ENCODE results near the gene NTNG1. TPM values are rescaled to one million over a fixed set of nuclear protein-coding genes. Genes with fewer than 3 reads are reported as not detected.

NTNG1 gene
- total and polyA plus RNA-seq, 2 of the 8 experiments (the other 6 are each of a cell fraction or from before 2014, with no cell fraction given) = 1.2 to 4.1 TPM

DNA sequence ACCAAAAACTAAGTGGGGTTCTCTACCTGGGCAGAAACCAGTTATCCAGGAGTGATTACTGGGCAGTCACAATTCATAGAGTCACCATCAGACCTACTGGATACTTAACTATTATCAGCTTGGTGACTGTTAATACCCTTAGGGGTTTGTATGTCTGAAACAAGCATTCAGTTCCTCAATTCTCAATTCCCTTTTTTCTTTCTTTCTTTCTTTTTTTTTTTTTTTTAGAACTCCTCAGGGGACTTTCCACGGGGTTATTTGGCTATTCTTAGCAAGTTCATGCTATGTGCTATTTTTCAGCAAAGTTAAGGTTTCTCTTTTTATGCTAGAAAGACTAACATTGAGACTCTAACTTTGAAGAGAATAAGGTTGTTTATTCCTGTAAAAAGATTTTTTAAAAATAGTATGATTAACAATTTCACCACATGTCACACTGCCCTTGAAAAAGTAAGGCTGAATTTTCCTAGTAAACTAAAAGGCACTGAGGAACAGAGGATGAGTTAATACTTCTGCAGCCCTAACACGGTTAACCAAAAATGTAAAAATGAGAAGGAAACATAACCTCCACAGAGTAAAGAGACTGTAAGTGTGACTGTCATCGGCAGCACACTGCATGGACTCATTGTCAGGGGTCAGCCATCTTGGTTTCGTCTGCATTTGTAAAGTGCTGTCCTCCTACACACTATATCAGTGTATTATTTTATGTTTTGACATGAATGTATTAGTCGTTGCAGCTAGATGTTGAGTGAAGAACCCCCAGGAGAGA lies 310.2 kb downstream of the NTNG1 start:
- Histone ChIP-seq H4K20me1 (replicated peaks in 1 of 2; ENCODE audit: control insufficient read depth in 1 of 2, insufficient read depth in 2 of 2, low read length in 2 of 2) (no peaks in the 10 kb centered on the region), H3K18ac (ENCODE audit: extremely low read depth, low read length) (no peak overlapping the region), H3K23me2 (ENCODE audit: low read depth, low read length) (no peaks in the 10 kb centered on the region), H3K4ac (replicated peaks; ENCODE audit: insufficient read length, low read depth, low read length) (no peak overlapping the region), H2BK120ac (replicated peaks; ENCODE audit: low read depth, low read length) (no peak overlapping the region), H3K4me3 (ENCODE audit: extremely low read depth in 1 of 4, insufficient read depth in 2 of 4, low read depth in 3 of 4, low read length in 4 of 4) (no peak overlapping the region), H3K27ac (ENCODE audit: low read depth, low read length) (no peak overlapping the region), H2AK5ac (ENCODE audit: low read depth, low read length) (no peak overlapping the region), H3K14ac (ENCODE audit: insufficient read length) (no peak overlapping the region), H2BK12ac (ENCODE audit: low read depth, low read length) (no peak overlapping the region), H2BK5ac (ENCODE audit: low read depth, low read length) (no peak overlapping the region), H2AFZ (ENCODE audit: low read length) (peak overlapping the region; percentile 61; the same call in 1 of the 2 replicates), H3K36me3 (ENCODE audit: control insufficient read depth in 2 of 4, insufficient read depth in 4 of 4, low read length in 3 of 4) (no peaks in the 10 kb centered on the region), H3K9me3 (ENCODE audit: insufficient read depth in 2 of 2, low read depth in 1 of 2, low read length in 1 of 2) (no peaks in the 10 kb centered on the region), H2BK15ac (ENCODE audit: low read length) (no peak overlapping the region), H4K5ac (ENCODE audit: insufficient read length, low read depth, low read length) (no peak overlapping the region), H3K4me1 (replicated peaks in 1 of 4; ENCODE audit: control insufficient read depth in 3 of 4, insufficient read depth in 4 of 4, low read length in 3 of 4) (peaks cover 0 to 6% (median 1%) of the 10 kb centered on the region in 4 experiments; a peak in 1 of 7 replicates), H3K23ac (ENCODE audit: insufficient read length) (no peak overlapping the region), H2BK20ac (ENCODE audit: low read length) (no peak overlapping the region), H3K9ac (replicated peaks in 1 of 4; ENCODE audit: extremely low read depth in 1 of 4, low read depth in 3 of 4, low read length in 3 of 4) (no peak overlapping the region), H4K91ac (replicated peaks; ENCODE audit: insufficient read length, low read length) (no peak overlapping the region), H3K27me3 (replicated peaks in 1 of 4; ENCODE audit: control insufficient read depth in 3 of 4, extremely low read depth in 1 of 4, insufficient read depth in 3 of 4, low read length in 3 of 4) (no peaks in the 10 kb centered on the region; a peak in 1 of 7 replicates), H3K56ac (replicated peaks; ENCODE audit: insufficient read length, low read depth, low read length) (no peak overlapping the region), H4K8ac (ENCODE audit: extremely low read depth, insufficient read depth, low read length) (no peak overlapping the region), H3K79me2 (ENCODE audit: control insufficient read depth in 1 of 2, insufficient read depth in 2 of 2, low read length in 2 of 2) (no peaks in the 10 kb centered on the region), H3K79me1 (ENCODE audit: low read depth, low read length) (no peaks in the 10 kb centered on the region), H3K4me2 (ENCODE audit: insufficient read depth in 1 of 2, low read depth in 2 of 2, low read length in 2 of 2) (no peak overlapping the region)
- DNase-seq (ENCODE audit: low read depth in 1 of 2, low spot score in 2 of 2) (no peak), FAIRE-seq (no peak)
- 81% methylated on average over 4 of the region's 5 CpGs; no CpG with 5 or more reads in 1 of the 2 experiments for WGBS, 2 experiments (ENCODE audit: extremely low coverage in 1 of 2, insufficient coverage in 1 of 2, insufficient read length in 1 of 2, insufficient replicate concordance in 2 of 2, low coverage in 1 of 2, low lambda C conversion rate in 2 of 2, missing lambda C conversion rate in 1 of 2)
- ChIA-PET CTCF (ENCODE audit: partially characterized antibody) (interaction anchor here (2.7 kb wide), 1 partner anchor 20 kb away, joined by 8 read pairs; no protein-coding TSS in a partner anchor), POLR2A (ENCODE audit: partially characterized antibody) (no interaction called here)
- TF ChIP-seq SRF (IDR thresholded peaks at IDR 0.05; ENCODE audit: low read depth, low read length) (no peak), KDM4A (IDR thresholded peaks at IDR 0.05; ENCODE audit: low read depth, low read length, severe bottlenecking) (no peak)
